AG04450 (cell line): ENCODE measurements around the gene ADAM10. TPM values are rescaled to one million over a fixed set of nuclear protein-coding genes. Genes with fewer than 3 reads are reported as not detected.

Experiments used
- CTCF ChIA-PET: fragments of 300-600, 350-600 bp; formaldehyde crosslinking; extraction: SDS; loops from one replicate; lab custom pipeline; 2022; ENCODE audit warnings: antibody characterized with exemption, inconsistent platforms; lab: Charles Lee
- POLR2A ChIA-PET: fragments of 350-600 bp; formaldehyde crosslinking; extraction: SDS; loops from one replicate; lab custom pipeline; 2021; ENCODE audit warnings: antibody characterized with exemption, inconsistent platforms; lab: Yijun Ruan, JAX
- DNase-seq: peaks from one replicate; pipeline ENCODE4 v3.0.0-alpha.2; 2011; ENCODE audit warnings: low read depth, low spot score
- H3K27ac ChIP-seq: one replicate; pipeline ENCODE4 v1.5.1; 2012; ENCODE audit warnings: low read depth, low read length, control low read depth
- H3K27me3 ChIP-seq: one replicate; pipeline ENCODE4 v1.6.0; 2012; ENCODE audit warnings: low read length; ENCODE audit not compliant: control insufficient read depth, insufficient read depth
- H3K4me3 ChIP-seq: 2 replicates; pipeline ENCODE4 v1.5.1; 2011; ENCODE audit warnings: mild to moderate bottlenecking, low read depth, low read length, control low read depth
- H3K9me3 ChIP-seq: 2 replicates; pipeline ENCODE4 v1.5.1; 2012; ENCODE audit warnings: low read length; ENCODE audit not compliant: control insufficient read depth, insufficient read depth
- CTCF ChIP-seq: IDR thresholded peaks from 2 replicates; pipeline ENCODE4 v1.5.1; 2011; ENCODE audit warnings: low read depth, low read length, control low read depth, inconsistent platforms
- polyA plus RNA-seq: library from polyadenylated mRNA; depleted of rRNA; stranded (reverse); fragments of >200 nt; gene quantifications from 2 replicates; pipeline ENCODE4 v1.2.3, GENCODE V29; 2011

Gene ADAM10
- polyA plus RNA-seq, 1 experiment: 220 TPM

DNA sequence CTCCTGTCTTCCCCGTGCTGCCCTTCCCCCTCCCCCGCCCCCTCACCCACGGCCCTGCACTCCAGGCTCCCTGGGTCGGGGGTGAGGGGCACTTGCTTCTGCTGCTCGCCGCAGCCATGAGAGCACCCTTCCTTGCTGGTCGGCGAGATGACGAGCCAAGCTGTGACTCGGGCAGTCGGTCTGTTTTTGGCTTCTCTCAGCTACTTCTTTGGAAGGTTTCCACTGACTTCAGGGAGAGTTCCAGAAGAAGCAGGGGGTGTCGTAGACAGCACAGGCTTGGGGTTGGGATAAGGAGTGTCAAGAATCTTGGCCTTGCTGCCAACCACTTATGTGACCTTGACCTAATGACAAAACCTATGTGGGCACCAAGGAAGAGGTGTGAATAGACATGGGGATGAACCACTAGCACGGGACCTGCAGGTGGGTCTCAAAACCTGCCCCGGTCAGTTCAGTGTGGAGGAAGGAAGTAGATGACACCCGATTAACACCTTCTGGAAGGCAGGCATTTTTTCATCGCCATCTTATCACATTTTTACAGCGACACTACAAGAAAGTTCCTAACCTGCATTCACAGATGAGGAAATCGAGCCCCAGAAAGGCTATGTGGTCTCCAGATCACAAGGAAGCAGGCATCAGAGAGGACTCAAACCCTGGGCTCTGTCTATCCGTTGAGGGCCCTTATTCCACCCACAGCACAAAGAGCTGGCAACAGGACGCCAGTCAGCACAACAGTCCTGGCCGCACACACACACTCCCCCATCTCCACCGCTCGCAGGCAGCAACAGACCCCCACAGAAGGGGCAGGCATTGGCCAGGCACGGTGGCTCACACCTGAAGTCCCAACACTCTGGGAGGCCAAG is 196.8 kb downstream of the ADAM10 start:
- POLR2A ChIA-PET: interaction anchor here (0.6 kb wide), 2 partner anchors 25 to 159 kb away, joined by 3 to 6 read pairs; no protein-coding TSS in a partner anchor
- Histone ChIP-seq H3K27ac (peak overlapping the region; percentile 92), H3K9me3 (no peaks in the 10 kb centered on the region; the same call in 1 of the 2 replicates), H3K27me3 (peaks cover 10% of the 10 kb centered on the region), H3K4me3 (no peak overlapping the region)
- CTCF ChIA-PET: no interaction called here
- no peak for DNase-seq
- TF ChIP-seq CTCF: no peak

DNA sequence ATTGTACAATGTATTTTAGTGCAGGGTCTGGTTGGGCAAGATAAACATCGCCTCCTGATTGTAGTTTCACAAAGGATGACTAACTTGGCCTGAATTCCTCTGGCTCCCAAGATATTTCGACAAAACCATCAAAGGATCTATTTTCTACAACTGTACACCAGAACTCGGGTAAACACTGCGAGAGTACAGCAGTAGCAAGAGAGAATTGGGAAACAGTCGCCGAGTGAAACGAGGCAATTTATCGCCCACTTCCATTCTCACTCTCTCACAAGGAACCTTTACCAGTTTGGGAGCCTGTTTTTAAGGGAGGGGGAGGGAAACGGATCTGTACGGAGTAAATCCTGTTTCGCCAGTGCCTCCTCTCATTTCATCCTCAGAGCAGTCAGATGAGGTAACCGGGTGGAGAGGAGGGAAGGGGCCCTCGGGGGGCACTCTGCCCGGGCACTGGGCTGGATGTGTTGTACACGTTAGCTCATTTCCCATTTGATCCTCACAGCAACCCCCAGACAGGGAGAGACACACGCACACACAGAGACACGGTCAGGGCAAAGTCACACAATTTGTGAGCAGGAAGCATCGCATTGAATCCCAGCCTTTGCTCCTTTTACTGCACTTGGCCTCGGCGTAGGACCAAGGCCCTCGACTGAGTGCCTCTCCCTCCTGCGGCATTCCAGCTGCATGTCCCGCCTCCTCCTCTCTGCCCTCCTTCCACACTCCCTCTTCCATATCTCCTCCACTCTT is 197.6 kb downstream of the ADAM10 start:
- peak; percentile 90 for DNase-seq
- Histone ChIP-seq H3K27ac (peak overlapping the region; percentile 92), H3K9me3 (no peaks in the 10 kb centered on the region; the same call in 1 of the 2 replicates), H3K27me3 (peaks cover 10% of the 10 kb centered on the region), H3K4me3 (peak overlapping the region; percentile 25)
- ChIA-PET POLR2A (interaction anchor here (0.6 to 0.9 kb wide), 3 partner anchors 24 to 219 kb away, joined by 3 to 6 read pairs (median 3); no protein-coding TSS in a partner anchor), CTCF (no interaction called here)
- no peak for TF ChIP-seq CTCF

DNA sequence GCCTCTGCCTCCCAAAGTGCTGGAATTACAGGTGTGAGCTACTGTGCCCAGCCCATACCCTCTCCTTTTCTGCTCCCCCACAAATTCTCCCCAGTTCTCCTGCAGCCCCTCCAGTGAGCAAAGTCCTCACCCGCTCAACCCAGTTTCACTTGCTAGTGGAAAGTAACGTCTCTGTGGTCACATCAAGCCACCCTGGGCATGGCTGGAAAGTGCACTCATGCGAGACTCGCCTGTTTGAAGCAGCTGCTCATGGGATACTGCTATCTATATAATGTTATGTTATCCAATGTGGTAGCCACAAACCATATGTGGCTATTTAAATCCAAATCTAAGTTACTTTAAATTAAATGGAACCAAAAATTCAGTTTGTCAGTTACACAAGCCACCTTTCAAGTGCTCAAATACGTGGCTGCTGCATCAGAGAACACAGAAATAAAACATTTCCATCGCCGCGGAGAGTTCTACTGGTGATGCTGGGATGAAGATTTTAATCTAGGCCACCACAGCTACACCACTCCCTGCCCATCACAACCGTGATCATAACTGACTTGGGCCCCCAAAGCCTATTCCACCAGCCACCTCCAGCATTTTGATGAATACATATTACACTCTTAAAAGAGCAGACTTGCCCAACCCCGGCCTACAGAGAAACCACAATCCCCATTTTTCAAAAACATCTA is 198.3 kb downstream of the ADAM10 start:
- no peaks in the 10 kb centered on the region; the same call in 1 of the 2 replicates for H3K9me3 ChIP-seq
- ChIA-PET POLR2A (interaction anchor here (0.5 to 0.9 kb wide), 2 partner anchors 82 to 219 kb away, joined by 3 to 5 read pairs; no protein-coding TSS in a partner anchor), CTCF (interaction anchor here (1.5 kb wide), 1 partner anchor 81 kb away, joined by 4 read pairs; no protein-coding TSS in a partner anchor)
- H3K27me3 ChIP-seq: peaks cover 10% of the 10 kb centered on the region
- DNase-seq: no peak
- H3K27ac ChIP-seq: peak overlapping the region; percentile 59
- TF ChIP-seq CTCF: no peak
- no peak overlapping the region for H3K4me3 ChIP-seq

GRCh38 chr15:58549785-58550074 is 199.8 kb downstream of the ADAM10 start:
- DNase-seq: no peak
- H3K9me3 ChIP-seq: no peaks in the 10 kb centered on the region; the same call in 1 of the 2 replicates
- H3K27me3 ChIP-seq: peaks cover under 1% of the 10 kb centered on the region
- POLR2A ChIA-PET: no interaction called here
- TF ChIP-seq CTCF: no peak
- no peak overlapping the region for H3K4me3 ChIP-seq
- H3K27ac ChIP-seq: peak overlapping the region; percentile 70
- CTCF ChIA-PET: interaction anchor here (0.6 to 0.8 kb wide), 2 partner anchors 76 to 322 kb away, joined by 3 read pairs; no protein-coding TSS in a partner anchor
